Brain microvascular endothelial cell (primary cell): ENCODE measurements around the gene ADD1.
A peak's percentile ranks its signal among the peaks of the same experiment; 100 is the strongest.
"Not testable (repeated sequence)": the region's sequence is repeated elsewhere in the genome, so short reads cannot be mapped to it uniquely, and the experiment has no call there.

Experiments
- DNase-seq: peaks from one replicate; pipeline ENCODE4 v3.0.0-alpha.2; 2020
- H3K27ac ChIP-seq: fragments of 250-450 bp; sonication (Bioruptor Pico); 2 replicates; pipeline ENCODE4 v1.5.1; 2020; ENCODE audit warnings: mild to moderate bottlenecking, moderate library complexity
- H3K27me3 ChIP-seq: fragments of 250-450 bp; sonication (Bioruptor Pico); replicated peaks from 2 replicates; pipeline ENCODE4 v1.5.1; 2020; ENCODE audit warnings: mild to moderate bottlenecking
- H3K36me3 ChIP-seq: fragments of 250-450 bp; sonication (Bioruptor Pico); replicated peaks from 2 replicates; pipeline ENCODE4 v1.5.1; 2020; ENCODE audit warnings: mild to moderate bottlenecking
- H3K4me3 ChIP-seq: 2 replicates; pipeline ENCODE4 v1.5.1; 2011; ENCODE audit warnings: low read depth, mild to moderate bottlenecking, control low read depth, low read length, moderate library complexity
- CTCF ChIP-seq: IDR thresholded peaks from 2 replicates; pipeline ENCODE4 v1.5.1; 2011; ENCODE audit warnings: low read depth, mild to moderate bottlenecking, moderate library complexity, low read length, control low read depth, inconsistent platforms; ENCODE audit errors: missing control alignments
- in situ Hi-C: cut with HindIII; loops from 2 replicates; pipeline ENCODE4 v1.10.0; 2017; ENCODE audit warnings: low sequenced_read_pairs, low pct_ligation_motif_present

The ADD1 gene

DNA sequence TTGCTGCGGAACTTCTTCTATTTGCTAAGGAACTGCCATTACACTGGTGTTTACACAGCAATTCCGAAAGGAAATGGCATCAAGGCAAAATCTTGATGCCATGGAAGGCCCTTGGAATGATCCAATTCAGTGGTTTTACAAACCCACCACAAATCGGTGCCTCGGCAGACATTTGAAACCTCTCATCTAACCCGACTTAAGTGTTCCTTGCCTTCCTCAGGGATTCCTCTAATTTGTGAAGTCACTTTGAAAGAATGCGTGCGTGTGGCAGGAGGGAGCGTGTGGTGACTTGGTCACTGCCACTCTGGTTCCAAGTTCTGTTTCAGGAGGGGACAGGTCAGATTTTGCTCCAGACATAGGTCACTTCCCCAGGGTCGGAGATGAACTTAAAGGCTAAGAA, 114.8 kb downstream of the ADD1 start:
- peaks cover 33% of the 10 kb centered on the region for H3K36me3 ChIP-seq

GRCh38 chr4:2960450-2960849, 116.8 kb downstream of the ADD1 start:
- H3K36me3 ChIP-seq = peaks cover 20% of the 10 kb centered on the region
- H3K27me3 ChIP-seq, DNase-seq, H3K4me3 ChIP-seq, H3K27ac ChIP-seq, in situ Hi-C loops: not testable (repeated sequence)

More for the DNA sequence above, 114.8 kb downstream of the ADD1 start:
- Histone ChIP-seq H3K27me3 (no peaks in the 10 kb centered on the region), H3K27ac (no peak overlapping the region), H3K4me3 (no peak overlapping the region)
- in situ Hi-C loops = no loop called here
- peak; percentile 30 for DNase-seq
- TF ChIP-seq CTCF = no peak

GRCh38 chr4:2961421-2961810, 117.8 kb downstream of the ADD1 start:
- Histone ChIP-seq H3K4me3 (peak overlapping the region; percentile 77), H3K27me3 (no peaks in the 10 kb centered on the region), H3K27ac (no peak overlapping the region), H3K36me3 (peaks cover 12% of the 10 kb centered on the region)
- DNase-seq = no peak
- in situ Hi-C loops = no loop called here
- no peak for TF ChIP-seq CTCF

DNA sequence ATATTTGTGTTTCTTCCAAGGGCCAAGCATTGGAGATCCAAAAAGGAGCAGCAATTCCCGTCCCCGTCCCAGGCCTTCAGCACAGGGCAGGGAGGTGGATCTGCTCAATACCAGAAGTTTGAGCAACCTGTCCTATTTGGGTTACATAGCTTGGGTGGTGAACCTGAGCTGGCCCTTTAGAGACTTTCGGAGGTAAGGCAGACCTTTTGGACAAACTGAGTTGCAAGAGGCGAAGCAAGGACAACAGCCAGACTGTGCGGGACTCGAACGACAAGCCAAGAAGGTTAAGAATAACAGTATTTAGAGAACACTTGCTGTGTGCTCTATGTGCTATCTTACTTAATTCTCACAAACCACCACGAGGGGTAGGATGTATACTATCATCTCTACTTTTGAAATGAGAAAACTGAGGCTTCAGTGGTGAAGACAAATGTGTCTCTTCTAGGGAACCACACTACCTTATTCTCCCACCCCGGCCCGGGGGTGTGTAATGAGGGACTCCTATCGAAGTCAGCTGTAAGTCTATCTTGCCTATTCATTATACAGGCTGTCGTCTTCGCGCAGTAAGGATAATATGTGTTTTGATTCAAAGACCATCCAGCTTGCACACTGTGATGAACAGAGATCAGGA, 118.3 kb downstream of the ADD1 start:
- Histone ChIP-seq H3K4me3 (peak overlapping the region; percentile 77), H3K36me3 (peaks cover 10% of the 10 kb centered on the region), H3K27me3 (no peaks in the 10 kb centered on the region), H3K27ac (no peak overlapping the region)
- in situ Hi-C loops = no loop called here
- TF ChIP-seq CTCF = peak; percentile 1
- no peak for DNase-seq

- H3K27ac ChIP-seq = peak overlapping the region; percentile 80
- TF ChIP-seq CTCF = no peak
- in situ Hi-C loops = no loop called here
- peak overlapping the region; percentile 77 for H3K4me3 ChIP-seq
- peak; percentile 38 for DNase-seq
- H3K36me3 ChIP-seq = peaks cover 3% of the 10 kb centered on the region
- no peaks in the 10 kb centered on the region for H3K27me3 ChIP-seq
Measured at GRCh38 chr4:2962614-2963174, 119.0 kb downstream of the ADD1 start.

- DNase-seq = peak; percentile 97
- Histone ChIP-seq H3K4me3 (peak within 1 kb of the TSS; percentile 77), H3K36me3 (no peaks in the 10 kb centered on the region), H3K27me3 (no peaks in the 10 kb centered on the region), H3K27ac (peak within 1 kb of the TSS; percentile 80)
- in situ Hi-C loops = no loop called here
- TF ChIP-seq CTCF = peak; percentile 15
Measured at GRCh38 chr4:2963175-2963965, 119.7 kb downstream of the ADD1 start, which contains the start of the genes GRK4 and NOP14. Gene GRK4, plus strand, starts transcription at chr4:2963571. Its CDS starts 500 bp downstream, at chr4:2964071. Gene NOP14, minus strand, starts transcription at chr4:2963406. Its CDS starts 87 bp downstream, at chr4:2963319.
